A549 (cell line): ENCODE results near the gene SFTPA2.
"Not testable (repeated sequence)": the region's sequence is repeated elsewhere in the genome, so short reads cannot be mapped to it uniquely, and the experiment has no call there.

Source experiments
- CEBPB ChIP-seq, 2 experiments: fragments of >200 bp in 1 of 2; sonication (Bioruptor Twin) in 1 of 2; formaldehyde crosslinking in 1 of 2; IDR thresholded peaks; 2 replicates each; pipeline ENCODE4 v1.6.1; 2012 to 2016
- ESRRA ChIP-seq: fragments of 150-350 bp; IDR thresholded peaks from 2 replicates; pipeline ENCODE4 v1.6.1; 2014; ENCODE audit warnings: mild to moderate bottlenecking, low read length, borderline replicate concordance
- POLR2AphosphoS2 ChIP-seq: conservative IDR thresholded peaks from 2 replicates; pipeline ENCODE4 v1.6.1; 2012; ENCODE audit warnings: low read length, improper control_type of control experiment, inconsistent platforms
- RCOR1 ChIP-seq: fragments of 150-350 bp; IDR thresholded peaks from 2 replicates; pipeline ENCODE4 v1.6.1; 2014; ENCODE audit warnings: antibody characterized with exemption, low read length, low read depth
- SMC3 ChIP-seq: fragments of >200 bp; sonication (Bioruptor Twin); formaldehyde crosslinking; IDR thresholded peaks from 3 replicates; pipeline ENCODE4 v1.6.1; 2018; ENCODE audit warnings: inconsistent platforms
- TF ChIP-seq, protein P1 (sequence below): fragments of >200 bp; sonication (Bioruptor Twin); formaldehyde crosslinking; IDR thresholded peaks from 3 replicates; pipeline ENCODE4 v1.5.1; 2016

DNA sequence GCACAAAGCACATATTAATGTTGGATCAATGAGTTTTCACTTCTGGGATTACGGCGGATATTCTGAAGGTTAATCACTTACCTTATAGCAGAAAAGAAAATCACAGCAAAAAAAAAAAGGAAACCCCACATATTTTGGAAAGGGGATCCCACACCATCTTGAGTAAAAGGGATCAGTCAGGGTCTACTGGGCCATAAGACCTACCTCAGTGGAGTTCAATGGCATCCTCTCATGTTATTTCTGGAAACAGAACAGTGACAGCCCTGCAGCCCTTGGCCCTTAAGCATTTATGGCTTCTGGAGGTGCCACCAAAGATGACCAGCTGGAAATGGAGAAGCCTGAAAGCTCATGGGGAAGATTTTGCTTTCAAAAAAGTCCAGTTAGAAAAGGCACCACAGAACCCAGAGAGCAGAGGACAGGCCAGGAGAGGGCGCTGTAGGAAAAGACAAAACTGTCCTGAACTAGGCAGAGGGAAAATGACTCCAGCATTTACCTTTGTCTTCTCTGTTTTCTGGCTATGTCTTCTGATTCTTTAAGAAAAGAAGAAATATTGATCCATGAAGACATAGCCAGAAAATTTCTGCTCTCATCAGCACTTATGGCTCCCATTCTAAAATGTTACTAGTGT lies 50.8 kb downstream of the SFTPA2 start:
- TF ChIP-seq, protein P1, sequence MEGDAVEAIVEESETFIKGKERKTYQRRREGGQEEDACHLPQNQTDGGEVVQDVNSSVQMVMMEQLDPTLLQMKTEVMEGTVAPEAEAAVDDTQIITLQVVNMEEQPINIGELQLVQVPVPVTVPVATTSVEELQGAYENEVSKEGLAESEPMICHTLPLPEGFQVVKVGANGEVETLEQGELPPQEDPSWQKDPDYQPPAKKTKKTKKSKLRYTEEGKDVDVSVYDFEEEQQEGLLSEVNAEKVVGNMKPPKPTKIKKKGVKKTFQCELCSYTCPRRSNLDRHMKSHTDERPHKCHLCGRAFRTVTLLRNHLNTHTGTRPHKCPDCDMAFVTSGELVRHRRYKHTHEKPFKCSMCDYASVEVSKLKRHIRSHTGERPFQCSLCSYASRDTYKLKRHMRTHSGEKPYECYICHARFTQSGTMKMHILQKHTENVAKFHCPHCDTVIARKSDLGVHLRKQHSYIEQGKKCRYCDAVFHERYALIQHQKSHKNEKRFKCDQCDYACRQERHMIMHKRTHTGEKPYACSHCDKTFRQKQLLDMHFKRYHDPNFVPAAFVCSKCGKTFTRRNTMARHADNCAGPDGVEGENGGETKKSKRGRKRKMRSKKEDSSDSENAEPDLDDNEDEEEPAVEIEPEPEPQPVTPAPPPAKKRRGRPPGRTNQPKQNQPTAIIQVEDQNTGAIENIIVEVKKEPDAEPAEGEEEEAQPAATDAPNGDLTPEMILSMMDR: not testable (repeated sequence)
- TF ChIP-seq CEBPB (IDR thresholded peaks at IDR 0.05); RCOR1; SMC3; ESRRA; POLR2AphosphoS2: not testable (repeated sequence)
